Activated naive CD4-positive, alpha-beta T cell treated with anti-CD3 and anti-CD28 coated beads, Interleukin-2, amount 10 ng/mL, durations not matched to agents 5 hours and 36 hours (primary cell): ENCODE results near the gene GSTT2B. TPM values are rescaled to one million over a fixed set of nuclear protein-coding genes. Genes with fewer than 3 reads are reported as not detected.

Experiments used
- total RNA-seq, 2 experiments: library from RNA; stranded (reverse); gene quantifications; one replicate each; pipeline ENCODE4 v1.2.3, GENCODE V29; 2021

Gene GSTT2B
- not detected for total RNA-seq

GRCh38 chr22:23961084-23961771 is at the start of gene GSTT2B:
TSS of gene GSTT2B (minus strand) at chr22:23961195. CDS start at chr22:23961131, 64 bp downstream.

GRCh38 chr22:24005201-24005600 is 44.2 kb upstream of the GSTT2B start, which contains the start of gene GSTT4:
TSS of gene GSTT4 (minus strand) at chr22:24005453. CDS start at chr22:24005356, 97 bp downstream.

GRCh38 chr22:23979557-23980240 is 18.7 kb upstream of the GSTT2B start, which contains the start of gene GSTT2:
TSS of gene GSTT2 (plus strand) at chr22:23980134.

DNA sequence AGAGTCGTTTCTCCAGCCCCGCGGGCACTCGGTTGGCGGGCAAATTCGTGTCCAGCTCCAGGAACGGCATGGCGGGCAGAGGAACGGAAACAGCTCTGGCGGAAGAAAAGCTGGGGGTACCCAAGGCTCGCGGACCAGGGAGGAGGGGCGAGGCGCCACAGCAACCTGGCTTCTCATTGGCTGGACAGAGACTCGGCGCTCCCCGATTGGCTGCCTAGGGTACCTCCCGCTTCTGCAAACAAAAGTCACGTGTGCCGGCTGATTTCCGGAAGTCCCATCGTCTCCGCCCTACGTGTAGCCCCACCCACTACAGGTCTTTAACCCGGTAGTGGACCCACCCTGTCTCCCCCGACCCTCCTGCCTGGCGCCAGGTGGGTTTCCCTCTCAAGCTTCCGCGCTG is 13.3 kb upstream of the GSTT2B start, which contains the start of gene DDT:
TSS of gene DDT (minus strand) at position 97 of the 400 bp plus-strand sequence. CDS start at position 70, 27 bp downstream.

GRCh38 chr22:23966568-23966967 is 5.6 kb upstream of the GSTT2B start, which contains the start of gene DDTL:
TSS of gene DDTL (plus strand) at chr22:23966888. CDS start at chr22:23966915, 27 bp downstream.

Other genes starting within 250 kb of the GSTT2B start
- gene ZNF70, start 210.1 kb downstream of the GSTT2B start, total RNA-seq = 1 to 10 TPM; 2.0 to 2.2 TPM
- gene VPREB3, start 206.8 kb downstream of the GSTT2B start, total RNA-seq = not detected
- 1 to 10 TPM; 2.2 to 3.6 TPM for gene C22orf15, start 198.2 kb downstream of the GSTT2B start, total RNA-seq
- gene CHCHD10, start 193.2 kb downstream of the GSTT2B start, total RNA-seq = 10 to 100 TPM; 64.1 to 70.9 TPM
- 1 to 10 TPM; 1.0 to 1.2 TPM for gene MMP11, start 188.3 kb downstream of the GSTT2B start, total RNA-seq
- 10 to 100 TPM; 71.0 to 78.1 TPM for gene SMARCB1, start 174.2 kb downstream of the GSTT2B start, total RNA-seq
- 10 to 100 TPM; 10.2 to 12.0 TPM for gene DERL3, start 122.2 kb downstream of the GSTT2B start, total RNA-seq
- 10 to 100 TPM; 10.0 to 13.7 TPM for gene SLC2A11, start 103.3 kb downstream of the GSTT2B start, total RNA-seq
- 100 to 1,000 TPM; 974 to 985 TPM for gene MIF, start 66.8 kb downstream of the GSTT2B start, total RNA-seq
- gene DDTL, start 5.7 kb upstream of the GSTT2B start, total RNA-seq = 1 to 10 TPM; 2.9 to 3.0 TPM
- 100 to 1,000 TPM; 136 to 143 TPM for gene DDT, start 13.2 kb upstream of the GSTT2B start, total RNA-seq
- not detected for gene GSTT2, start 18.9 kb upstream of the GSTT2B start, total RNA-seq
- not detected for gene GSTT4, start 44.3 kb upstream of the GSTT2B start, total RNA-seq
- 100 to 1,000 TPM; 117 to 128 TPM for gene CABIN1, start 50.1 kb upstream of the GSTT2B start, total RNA-seq
- gene SUSD2, start 220.3 kb upstream of the GSTT2B start, total RNA-seq = under 1 TPM; 0.55 to 0.78 TPM